ENCODE data around the gene ENTPD5. TPM values are rescaled to one million over a fixed set of nuclear protein-coding genes. Genes with fewer than 3 reads are reported as not detected.

The ENTPD5 gene
- total RNA-seq, 4 donors from 2014 or later = 8.1 to 12.6 (median 10.0) TPM

DNA sequence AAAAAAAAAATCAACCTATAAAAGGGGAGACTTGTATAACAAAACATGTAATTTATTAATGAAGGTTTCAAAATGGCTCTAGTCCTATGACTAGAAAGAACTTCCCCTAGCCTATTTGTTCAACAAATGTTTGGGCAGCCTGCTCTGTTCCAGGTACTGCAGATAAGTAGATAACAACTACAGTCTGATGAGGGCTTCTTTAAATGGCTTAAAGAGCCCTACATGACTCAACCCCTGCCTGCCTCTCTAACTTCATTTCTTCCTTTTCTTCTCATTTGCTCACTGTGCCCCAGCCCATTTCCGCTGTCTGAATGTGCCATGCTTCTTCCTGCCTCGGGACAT lies 43.7 kb upstream of the ENTPD5 start:
- intact Hi-C loops (cut with DNase I) = no loop called here
- H3K4me1 ChIP-seq = no peaks in the 10 kb centered on the region
- no peak overlapping the region for H3K4me3 ChIP-seq (replicated peaks in 1 of 3)
- TF ChIP-seq, protein P1, sequence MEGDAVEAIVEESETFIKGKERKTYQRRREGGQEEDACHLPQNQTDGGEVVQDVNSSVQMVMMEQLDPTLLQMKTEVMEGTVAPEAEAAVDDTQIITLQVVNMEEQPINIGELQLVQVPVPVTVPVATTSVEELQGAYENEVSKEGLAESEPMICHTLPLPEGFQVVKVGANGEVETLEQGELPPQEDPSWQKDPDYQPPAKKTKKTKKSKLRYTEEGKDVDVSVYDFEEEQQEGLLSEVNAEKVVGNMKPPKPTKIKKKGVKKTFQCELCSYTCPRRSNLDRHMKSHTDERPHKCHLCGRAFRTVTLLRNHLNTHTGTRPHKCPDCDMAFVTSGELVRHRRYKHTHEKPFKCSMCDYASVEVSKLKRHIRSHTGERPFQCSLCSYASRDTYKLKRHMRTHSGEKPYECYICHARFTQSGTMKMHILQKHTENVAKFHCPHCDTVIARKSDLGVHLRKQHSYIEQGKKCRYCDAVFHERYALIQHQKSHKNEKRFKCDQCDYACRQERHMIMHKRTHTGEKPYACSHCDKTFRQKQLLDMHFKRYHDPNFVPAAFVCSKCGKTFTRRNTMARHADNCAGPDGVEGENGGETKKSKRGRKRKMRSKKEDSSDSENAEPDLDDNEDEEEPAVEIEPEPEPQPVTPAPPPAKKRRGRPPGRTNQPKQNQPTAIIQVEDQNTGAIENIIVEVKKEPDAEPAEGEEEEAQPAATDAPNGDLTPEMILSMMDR (IDR thresholded peaks at IDR 0.05) = no peak
- no peak for TF ChIP-seq POLR2A (IDR thresholded peaks at IDR 0.05)
- H3K36me3 ChIP-seq = peaks cover 50 to 58% of the 10 kb centered on the region in 2 donors
- 89 to 95% methylated on average over 2 of the region's 2 CpGs for WGBS, 2 donors
- no peaks in the 10 kb centered on the region for H3K27me3 ChIP-seq
- no peak for DNase-seq
- no peak overlapping the region for H3K27ac ChIP-seq
- H3K9me3 ChIP-seq = no peaks in the 10 kb centered on the region

DNA sequence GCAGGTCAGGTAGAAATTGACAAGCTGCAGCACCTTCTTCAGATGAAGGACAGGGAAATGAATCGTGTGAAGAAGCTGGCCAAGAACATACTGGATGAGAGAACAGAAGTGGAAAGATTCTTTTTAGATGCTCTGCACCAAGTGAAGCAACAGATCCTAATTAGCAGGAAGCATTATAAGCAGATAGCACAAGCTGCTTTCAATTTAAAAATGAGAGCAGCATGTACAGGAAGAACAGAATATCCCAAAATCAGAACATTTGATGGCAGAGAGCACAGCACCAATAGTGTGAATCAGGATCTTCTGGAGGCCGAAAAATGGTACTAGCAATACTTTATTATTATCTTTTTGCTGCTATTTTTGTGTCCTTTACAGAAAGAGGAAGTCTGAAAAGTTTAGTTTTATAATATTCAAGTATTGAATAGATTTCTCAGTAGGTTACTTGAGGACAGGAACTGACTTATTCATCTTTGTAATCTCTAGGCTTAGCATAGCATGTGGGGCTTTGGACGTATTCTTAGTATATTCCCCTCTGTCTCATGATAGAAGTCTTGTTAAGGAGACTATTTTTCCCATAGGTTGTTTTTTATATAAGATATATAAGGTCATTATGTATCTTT lies 30.9 kb upstream of the ENTPD5 start:
- no peak for DNase-seq
- Histone ChIP-seq H3K27me3 (no peaks in the 10 kb centered on the region), H3K36me3 (peaks cover 0 to 6% of the 10 kb centered on the region in 2 donors), H3K27ac (no peak overlapping the region), H3K4me1 (no peaks in the 10 kb centered on the region), H3K9me3 (no peaks in the 10 kb centered on the region), H3K4me3 (replicated peaks in 1 of 3) (no peak overlapping the region)
- intact Hi-C loops (cut with DNase I) = no loop called here
- WGBS, 2 donors = 67 to 74% methylated on average over 3 of the region's 3 CpGs
- no peak for TF ChIP-seq POLR2A (IDR thresholded peaks at IDR 0.05)
- TF ChIP-seq, protein P1 (IDR thresholded peaks at IDR 0.05) = no peak

DNA sequence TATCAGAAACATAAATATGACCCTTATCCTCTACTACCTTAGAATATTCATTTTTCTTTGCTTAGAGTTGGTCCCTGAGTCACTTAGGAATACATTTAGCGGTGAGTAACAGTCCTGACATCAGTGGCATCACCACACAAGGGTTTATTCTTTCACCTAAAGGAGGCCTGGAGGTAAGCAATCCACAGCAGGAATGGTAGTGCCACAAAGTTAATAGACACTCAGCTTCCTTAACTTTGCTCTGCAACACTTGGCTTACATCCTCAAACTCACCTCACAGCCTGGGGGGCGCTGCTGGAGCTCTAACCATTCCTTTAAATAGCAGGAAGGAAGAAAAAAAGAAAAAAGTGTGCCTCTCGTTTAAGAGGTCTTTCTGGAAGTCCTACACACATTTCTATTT lies 29.2 kb upstream of the ENTPD5 start:
- no peak overlapping the region for H3K4me3 ChIP-seq (replicated peaks in 1 of 3)
- no peaks in the 10 kb centered on the region for H3K9me3 ChIP-seq
- H3K4me1 ChIP-seq = no peaks in the 10 kb centered on the region
- intact Hi-C loops (cut with DNase I) = no loop called here
- no peak overlapping the region for H3K27ac ChIP-seq
- TF ChIP-seq, protein P1 (IDR thresholded peaks at IDR 0.05) = no peak
- TF ChIP-seq POLR2A (IDR thresholded peaks at IDR 0.05) = no peak
- no peak for DNase-seq
- peaks cover 0 to 6% of the 10 kb centered on the region in 2 donors for H3K36me3 ChIP-seq
- H3K27me3 ChIP-seq = no peaks in the 10 kb centered on the region
- 67 to 84% methylated on average over 3 of the region's 3 CpGs for WGBS, 2 donors

DNA sequence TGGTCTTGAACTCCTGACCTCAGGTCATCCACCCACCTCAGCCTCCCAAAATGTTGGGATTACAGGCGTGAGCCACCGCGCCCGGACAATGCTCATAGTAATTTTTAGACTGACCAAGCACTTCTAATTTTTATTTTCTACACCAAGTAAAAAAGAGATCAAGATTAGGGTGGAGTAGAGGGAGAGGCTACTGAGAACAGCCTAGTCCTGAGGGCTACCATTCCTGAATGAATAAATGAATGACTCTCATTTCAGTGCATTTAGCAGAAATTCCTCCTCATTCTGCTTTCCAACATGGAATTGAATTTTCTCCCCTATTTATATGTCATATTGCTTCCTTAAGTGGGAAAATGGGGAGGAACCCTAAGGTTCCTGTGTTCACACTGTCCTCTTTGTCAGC lies 26.4 kb upstream of the ENTPD5 start:
- intact Hi-C loops (cut with DNase I) = no loop called here
- TF ChIP-seq, protein P1 (IDR thresholded peaks at IDR 0.05) = no peak
- no peak for TF ChIP-seq POLR2A (IDR thresholded peaks at IDR 0.05)
- DNase-seq = no peak
- WGBS, 2 donors = 96 to 97% methylated on average over 4 of the region's 4 CpGs
- Histone ChIP-seq H3K27me3 (no peaks in the 10 kb centered on the region), H3K27ac (no peak overlapping the region), H3K36me3 (peaks cover 0 to 9% of the 10 kb centered on the region in 2 donors), H3K4me1 (no peaks in the 10 kb centered on the region), H3K9me3 (no peaks in the 10 kb centered on the region), H3K4me3 (replicated peaks in 1 of 3) (no peak overlapping the region)

DNA sequence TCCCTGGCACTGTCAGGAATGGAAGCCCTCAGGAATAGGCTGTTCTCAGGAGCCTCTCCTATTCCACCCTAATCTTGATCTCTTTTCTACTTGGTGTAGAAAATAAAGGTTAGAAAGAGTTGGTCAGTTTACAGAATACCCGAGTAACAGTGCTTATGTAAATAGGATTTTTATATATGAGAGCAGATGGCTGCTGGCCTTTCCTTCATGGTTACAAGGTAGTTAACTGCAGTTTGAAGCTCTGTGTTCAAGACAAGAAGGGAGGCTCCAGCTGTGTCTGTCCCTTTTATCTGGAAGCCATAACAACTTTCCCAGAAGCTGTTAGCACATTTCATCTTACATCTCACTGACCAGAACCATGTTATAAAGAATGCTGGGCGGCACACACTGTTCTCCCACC lies 23.2 kb upstream of the ENTPD5 start:
- no peak for TF ChIP-seq POLR2A (IDR thresholded peaks at IDR 0.05)
- H3K27me3 ChIP-seq = no peaks in the 10 kb centered on the region

More for the DNA sequence above, 23.2 kb upstream of the ENTPD5 start:
- 83 to 90% methylated on average over 2 of the region's 2 CpGs for WGBS, 2 donors
- no peak for DNase-seq
- Histone ChIP-seq H3K9me3 (no peaks in the 10 kb centered on the region), H3K4me1 (no peaks in the 10 kb centered on the region), H3K4me3 (replicated peaks in 1 of 3) (no peak overlapping the region), H3K27ac (no peak overlapping the region), H3K36me3 (peaks cover 0 to 2% of the 10 kb centered on the region in 2 donors)
- intact Hi-C loops (cut with DNase I) = no loop called here

All from thyroid gland (tissue), 4 donors.